ENCODE results near the gene SLC18A3.

SLC18A3 gene

DNA sequence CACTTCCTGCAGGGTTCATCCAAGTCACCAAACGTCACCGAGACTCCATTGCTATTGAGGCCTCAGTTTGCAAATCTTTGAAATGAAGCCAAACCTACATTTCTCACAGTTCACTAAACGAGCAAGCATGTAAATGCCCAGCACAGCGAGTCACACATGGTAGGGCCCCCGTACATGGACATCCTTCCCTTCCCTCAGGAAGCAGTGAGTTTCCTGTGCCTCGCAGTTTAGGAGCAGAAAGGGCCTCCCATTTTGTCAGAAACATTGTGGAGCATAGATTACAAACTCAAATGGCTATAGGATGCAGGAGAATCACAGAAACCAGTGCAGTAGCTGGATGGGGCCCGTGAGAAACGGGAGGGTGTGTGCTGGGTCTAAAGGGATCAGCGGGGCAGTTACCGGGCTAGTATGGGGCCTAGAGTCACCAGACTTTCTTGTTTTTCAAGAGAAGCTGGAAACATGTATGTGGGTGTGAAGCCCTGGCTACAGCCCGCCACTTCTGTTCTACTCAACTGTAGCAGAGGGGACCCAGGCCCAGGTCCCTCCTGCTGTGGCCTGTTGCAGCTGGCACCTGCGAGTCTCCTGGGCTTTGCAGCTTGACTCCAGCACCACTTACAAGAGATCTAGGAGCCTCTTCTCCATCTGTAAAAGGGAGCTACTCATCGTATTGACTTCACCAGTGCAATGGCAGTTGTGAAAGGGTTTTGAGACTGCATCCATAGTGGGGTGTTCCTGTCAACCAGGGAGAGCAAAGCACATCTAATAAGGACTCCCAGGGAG, 14.2 kb upstream of the SLC18A3 start:
- no peak for DNase-seq (ENCODE audit: low read depth in 1 of 2, low spot score in 1 of 2)

DNA sequence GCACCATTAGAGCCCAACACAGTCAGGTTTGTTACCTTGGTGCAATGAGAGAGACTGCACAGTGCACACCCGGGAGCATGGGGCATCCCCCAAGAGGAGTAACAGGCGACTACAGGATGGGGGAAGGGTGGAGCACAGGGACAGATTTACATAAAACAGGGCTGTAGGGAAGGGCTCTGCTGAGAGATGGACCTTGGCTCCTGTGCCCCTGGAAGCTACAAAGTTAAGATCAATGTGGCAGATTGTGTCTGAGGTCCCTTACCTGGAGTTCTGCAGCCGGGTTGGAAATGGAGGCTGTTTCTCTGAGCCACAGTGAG, 13.7 kb upstream of the SLC18A3 start:
- DNase-seq (ENCODE audit: low read depth in 1 of 2, low spot score in 1 of 2), result no peak

DNA sequence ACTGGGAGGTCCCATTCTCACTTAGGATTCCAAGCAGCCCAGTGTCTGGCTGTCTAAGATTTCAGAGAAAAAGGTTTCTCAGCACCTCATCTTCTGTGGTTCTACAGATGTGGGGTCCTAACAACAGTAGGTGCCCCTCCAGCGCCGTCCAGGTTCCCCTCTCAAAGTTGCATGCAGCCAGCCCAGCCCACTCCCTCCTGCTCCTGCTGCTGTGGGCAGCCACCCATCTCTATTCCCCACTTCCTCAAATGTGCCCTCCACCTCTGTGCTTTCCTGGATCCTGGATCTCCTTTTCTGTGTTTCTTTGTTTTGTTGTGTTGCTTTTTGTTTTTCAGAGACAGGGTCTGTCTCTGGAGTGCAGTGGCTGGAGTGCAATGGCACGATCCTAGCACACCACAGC, 13.3 kb upstream of the SLC18A3 start:
- DNase-seq (ENCODE audit: low read depth in 1 of 2, low spot score in 1 of 2), result no peak

DNA sequence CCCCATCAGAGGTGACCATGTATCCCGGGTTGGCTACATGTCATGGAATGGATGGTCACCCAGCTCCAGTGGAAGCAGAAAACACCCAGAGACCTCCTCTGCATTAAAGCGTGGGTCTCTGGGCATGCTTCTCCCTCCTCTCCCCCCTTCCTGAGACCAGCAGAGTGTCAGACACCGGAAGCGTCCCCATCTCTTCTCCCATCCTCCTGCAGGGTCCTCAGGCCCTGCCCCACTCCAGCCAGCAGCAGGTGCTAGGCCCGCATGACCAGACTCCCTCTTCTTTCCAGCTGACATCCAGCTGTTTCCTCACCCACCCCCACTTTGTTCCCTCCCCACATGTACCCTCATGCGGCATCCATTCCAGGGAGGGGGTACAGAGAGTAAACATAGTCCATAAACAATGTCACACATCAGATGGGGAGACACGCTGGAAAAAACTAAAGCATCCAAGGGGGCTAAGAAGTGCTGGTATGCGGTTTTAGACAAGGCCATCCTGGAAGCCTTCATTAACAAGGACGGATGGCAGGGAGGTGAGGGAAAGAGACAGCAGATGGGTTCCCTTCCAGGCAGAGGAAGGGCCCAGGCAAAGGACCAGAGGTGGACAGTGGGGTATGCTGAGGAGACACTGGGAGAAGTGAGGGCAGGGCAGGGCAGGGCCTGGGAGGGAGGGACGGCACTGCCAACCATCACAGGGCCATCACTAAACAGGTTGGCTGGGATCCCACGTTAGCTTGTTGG, 12.5 kb upstream of the SLC18A3 start:
- DNase-seq (ENCODE audit: low read depth in 1 of 2, low spot score in 1 of 2), result no peak

DNA sequence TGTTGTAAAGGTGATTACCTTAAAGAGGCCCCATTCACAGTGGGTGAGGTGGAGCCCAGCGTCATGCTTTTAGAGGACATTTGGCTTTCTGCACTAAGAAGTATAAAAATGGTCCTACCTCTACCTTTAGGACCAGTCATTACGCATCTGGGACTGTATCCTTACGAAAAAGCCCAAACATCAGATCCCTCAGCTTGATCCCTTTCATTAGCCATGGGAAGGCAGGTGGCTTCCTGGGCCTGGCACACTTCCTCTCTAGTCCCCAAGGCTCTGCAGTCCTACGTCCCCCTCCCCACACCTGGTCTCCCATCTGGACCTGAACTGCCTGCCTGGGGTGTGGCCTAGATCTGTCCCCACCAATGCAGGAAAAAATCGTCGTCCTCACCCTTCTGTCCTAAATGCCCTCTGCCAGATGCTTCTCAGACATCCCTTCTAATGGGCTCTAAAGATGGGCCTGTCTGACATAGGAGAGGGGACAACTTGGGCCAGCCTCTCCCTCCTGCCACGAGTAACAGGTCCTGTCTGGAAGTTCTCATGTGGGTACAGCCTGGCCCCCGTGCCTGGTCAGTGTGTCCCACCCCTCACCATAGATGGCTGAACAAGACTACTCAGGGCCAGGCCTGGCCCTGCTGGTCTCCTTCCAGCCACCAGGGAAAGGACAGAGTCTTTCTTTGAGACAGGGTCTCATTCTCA, 11.8 kb upstream of the SLC18A3 start:
- DNase-seq (ENCODE audit: low read depth in 1 of 2, low spot score in 1 of 2), result no peak

DNA sequence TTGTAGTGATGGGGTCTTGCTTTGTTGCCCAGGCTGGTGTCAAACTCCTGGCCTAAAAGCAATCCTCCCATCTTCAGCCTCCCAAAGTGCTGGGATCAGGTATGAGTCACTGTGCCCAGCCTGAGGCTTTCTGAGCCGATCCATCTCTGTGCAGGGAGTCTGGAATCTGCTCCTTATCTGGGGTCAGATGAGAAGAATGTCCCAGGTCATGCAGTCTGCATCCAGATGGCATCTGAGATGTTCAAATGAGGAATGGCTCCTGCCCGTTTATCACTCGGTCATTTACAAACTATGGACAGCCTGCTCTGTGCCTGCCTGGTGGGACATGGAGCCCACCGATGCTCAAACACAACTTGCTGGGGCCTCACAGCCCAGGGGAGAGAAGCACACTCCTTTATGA, 11.1 kb upstream of the SLC18A3 start:
- no peak for DNase-seq (ENCODE audit: low read depth in 1 of 2, low spot score in 1 of 2)

DNA sequence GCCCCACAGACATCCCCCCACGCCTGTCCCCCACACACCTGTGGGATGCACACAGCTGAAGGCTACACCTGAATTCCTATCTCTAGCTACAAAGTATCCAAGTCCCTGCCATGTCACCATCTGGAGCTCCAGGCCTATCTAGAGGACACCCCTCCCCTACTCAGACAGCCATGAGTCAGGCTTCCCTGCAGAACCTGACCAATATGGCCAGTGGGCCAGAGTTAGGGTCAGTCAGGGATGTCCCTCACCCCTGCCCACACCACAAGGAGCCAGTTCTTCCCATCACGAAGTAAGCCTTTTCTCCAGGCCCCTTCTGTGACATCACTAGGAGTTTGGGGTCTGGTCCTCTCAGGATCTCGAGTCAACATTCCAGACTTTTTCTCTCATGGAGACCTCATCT, 10.6 kb upstream of the SLC18A3 start:
- no peak for DNase-seq (ENCODE audit: low read depth in 1 of 2, low spot score in 1 of 2)

DNA sequence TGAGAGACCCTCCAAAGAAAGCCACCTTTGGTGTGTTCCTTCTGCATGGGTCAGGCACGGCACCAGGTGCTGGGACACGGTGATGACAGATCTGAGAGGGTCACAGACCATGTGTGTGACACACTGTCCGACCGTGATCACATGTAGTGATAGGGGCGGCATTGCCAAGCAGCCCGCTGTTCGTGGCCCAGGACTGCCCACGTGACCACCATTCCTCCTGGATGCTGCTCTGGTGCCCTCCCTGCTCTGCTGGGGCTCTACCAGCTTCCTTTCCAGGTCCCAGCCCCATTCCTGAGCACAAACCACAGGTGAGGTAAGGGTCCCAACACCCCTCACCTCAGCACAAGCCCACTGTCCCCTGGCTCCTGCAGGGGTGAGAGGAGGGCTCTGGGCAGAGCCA, 10.1 kb upstream of the SLC18A3 start:
- no peak for DNase-seq (ENCODE audit: low read depth in 1 of 2, low spot score in 1 of 2)

DNA sequence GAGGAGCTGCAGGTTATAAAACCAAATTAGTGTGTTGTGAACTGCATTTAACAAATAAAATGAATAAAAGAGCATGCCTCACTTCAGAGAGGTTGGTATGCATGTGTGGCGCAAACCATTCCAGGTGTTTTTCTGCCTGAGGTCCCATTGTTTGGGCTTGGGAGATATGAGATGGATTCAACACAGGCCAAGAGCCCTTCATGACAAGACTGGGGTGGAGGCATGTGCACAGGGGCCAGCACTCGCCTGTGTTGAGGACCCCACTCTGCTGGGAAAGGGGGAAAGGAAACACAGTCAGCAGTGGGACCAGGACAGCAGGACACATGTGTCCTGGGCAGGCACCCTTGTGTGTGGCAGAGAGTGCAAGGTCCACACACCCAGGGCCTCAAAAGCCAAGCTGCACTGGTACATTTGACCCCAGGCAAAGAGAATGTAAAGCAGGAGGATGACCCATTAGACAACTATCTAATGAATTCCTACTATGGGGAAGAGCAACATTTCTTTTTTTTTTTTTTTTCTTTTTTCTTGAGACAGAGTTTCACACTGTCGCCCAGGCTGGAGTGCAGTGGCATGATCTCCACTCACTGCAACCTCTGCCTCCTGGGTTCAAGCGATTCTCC, 9.2 kb upstream of the SLC18A3 start:
- DNase-seq (ENCODE audit: low read depth in 1 of 2, low spot score in 1 of 2), result no peak

DNA sequence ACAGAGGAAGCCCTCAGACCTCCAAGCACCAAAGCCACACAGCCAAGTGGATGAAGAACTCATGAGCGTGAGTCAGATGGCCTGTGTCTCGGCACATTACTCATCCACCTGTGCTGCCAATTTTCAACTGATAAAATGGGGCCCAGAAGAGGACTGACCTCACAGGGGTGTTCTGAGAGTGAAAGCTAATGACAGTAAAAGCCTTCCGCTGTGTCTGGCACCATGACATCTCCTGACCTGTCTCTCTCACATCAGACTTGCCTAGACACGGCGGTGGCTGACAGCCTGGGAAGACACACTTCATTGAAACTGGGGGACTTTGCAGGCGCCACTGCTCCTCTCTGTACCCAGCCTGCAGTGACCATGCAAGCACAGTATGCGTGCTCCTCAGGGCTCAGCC, 8.3 kb upstream of the SLC18A3 start:
- DNase-seq (ENCODE audit: low read depth in 1 of 2, low spot score in 1 of 2), result no peak

DNA sequence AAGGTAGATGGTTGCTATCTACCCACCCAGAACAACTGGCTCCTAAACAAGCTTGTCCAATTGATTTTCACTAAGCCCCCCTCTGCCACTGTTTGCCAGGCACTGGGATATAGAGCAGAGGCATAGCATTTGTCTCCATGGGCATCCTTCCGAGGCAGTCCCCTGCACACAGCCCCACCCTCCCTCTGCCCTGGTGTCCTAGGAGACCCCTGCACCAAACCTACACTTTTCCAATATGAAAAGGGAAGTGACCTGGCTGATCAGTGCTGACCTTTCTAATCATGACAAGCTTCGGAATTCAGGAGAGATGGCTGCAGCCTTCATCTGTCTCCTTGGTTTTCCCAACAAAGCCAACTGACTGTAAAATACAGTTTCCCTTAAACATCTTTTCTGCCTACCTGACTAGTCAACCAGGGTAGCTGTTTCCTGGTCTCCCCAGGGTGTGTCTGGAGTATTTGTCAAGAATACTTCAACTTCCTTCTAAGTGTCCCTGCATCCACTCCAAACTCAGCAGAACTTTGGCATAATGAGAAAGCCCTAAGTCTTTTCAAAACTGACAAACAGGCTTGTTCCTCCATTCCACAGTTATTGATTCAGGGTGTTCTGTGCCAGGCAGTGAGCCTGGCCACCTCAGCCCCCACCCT, 7.6 kb upstream of the SLC18A3 start:
- no peak for DNase-seq (ENCODE audit: low read depth in 1 of 2, low spot score in 1 of 2)

DNA sequence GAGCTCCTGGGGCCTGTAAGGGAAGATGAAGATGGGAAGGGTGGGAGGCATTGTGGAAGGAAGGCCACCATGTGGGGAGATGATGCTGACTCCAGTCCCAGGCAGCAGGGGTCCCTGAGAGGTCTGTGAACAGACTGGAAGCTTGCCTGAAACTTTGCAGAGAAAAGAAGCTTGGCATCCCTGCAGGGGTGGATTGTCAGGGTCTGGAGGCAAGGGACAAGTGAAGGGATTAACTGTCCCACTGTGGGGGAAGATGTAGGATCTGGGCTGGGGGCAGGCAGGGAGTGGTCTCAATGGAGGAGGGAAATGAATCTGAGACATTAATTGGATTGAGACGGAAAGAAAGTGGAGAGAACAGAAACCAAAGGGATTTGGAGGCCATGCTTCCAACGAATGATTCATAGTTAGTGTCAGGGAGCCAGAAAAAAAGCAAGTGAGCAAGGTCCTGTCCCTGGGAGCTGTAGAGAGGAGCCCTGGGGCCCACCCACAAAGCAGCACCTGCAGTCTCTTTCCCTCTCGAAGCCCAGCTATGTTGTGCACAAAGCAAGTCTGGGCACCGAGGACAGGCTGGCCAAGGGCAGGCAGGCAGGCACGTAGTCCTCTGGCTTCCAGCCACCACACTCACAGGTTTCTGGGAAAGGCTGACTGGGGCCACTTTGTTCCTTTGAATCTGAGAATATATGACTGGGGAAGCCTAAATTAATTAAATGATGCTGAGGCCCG, 4.7 kb upstream of the SLC18A3 start:
- DNase-seq (ENCODE audit: low read depth in 1 of 2, low spot score in 1 of 2), result no peak

DNA sequence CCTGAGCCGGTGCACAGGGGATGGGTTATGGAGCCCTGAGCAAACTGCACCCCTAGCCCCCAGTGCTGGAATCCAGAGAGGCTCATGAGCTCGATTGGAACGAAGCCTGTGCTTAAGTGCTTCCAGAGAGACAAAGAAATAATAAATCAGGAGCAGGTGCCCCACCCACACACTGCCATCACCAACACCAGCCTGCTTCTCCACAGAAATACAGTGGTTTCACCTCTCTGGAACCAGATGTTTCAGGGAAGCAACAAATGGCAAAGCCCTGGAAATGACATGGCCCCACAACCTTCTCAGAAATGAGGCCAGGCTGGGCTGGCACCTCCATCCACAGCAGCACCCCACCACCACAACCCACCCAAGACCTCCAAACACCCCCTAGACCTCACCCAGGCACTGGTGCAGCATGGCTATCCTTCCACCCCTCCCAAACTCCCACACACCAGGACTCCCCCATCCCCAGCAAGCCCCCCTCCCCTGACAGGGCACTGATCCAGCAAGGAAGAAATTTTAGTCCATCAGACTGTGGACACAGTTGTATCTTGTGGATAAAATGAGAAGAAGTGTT, 4.1 kb upstream of the SLC18A3 start:
- DNase-seq (ENCODE audit: low read depth in 1 of 2, low spot score in 1 of 2), result no peak

DNA sequence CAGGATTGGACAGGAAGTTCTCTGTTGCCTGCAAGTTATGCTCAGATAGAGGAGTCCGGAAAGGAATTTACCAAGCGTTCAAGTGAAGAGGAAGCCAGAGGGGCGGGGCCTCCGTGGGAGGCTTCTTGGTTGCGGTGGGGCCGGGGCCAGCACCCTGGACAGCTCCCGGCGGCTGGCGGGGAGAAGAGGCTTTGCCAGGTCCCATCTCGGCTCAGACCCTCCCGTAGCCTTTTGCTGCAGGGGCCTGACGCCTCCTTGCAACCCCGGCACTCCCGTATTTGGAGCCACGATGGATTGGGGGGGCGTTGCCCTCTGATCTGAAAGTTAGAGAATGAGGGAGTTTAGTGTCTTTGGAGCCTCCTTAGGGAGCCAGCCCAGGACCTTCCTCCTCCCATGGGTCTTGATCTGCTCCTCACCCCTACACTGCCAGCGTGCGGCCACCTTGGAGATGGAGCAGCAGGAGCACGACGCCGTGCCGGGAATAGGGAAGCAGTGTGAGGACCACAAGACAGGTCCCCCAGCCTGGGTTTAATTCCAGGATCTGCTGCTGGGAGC, 3.1 kb upstream of the SLC18A3 start:
- peak; percentile 15 to 38 for DNase-seq (ENCODE audit: low read depth in 1 of 2, low spot score in 1 of 2)

DNA sequence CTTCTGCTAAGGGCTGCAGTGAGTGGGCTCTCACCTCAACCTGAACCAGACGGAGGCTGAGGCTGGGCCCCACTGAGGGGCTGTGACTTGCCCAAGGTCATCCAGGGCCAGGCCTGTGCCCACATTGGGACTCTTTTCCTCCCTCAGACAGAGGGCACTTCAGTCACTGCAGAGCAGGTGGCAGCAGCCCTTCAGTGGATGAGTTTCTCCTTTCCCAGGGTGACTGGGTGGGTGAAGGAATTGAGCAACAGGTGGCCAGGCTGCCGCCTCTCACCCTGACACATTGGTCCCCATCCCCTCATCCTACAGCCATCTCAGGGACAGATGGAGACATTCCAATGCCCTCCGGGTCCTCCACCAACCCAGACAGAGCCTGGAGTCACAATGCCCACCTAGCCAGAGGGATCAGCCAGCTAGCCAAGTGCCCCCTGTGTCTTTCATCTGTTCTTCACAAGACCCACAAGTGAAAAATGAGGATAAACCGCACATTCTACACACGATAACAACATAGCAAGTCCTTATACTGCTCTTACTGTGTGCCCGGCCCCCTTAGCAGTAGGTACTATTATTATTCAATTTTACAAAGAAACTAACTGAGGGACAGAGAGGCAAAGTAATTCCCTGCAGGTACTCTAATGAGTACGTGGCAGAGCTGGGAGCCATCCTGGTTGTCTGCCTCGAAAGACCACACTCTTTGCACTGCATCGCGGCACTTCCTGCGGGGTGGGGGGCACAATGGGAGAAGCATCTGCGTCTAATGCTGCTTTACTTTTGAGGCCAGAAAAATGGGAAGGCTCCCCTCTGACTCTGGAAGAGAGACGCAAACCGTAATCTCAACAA, 1.7 kb upstream of the SLC18A3 start:
- DNase-seq (ENCODE audit: low read depth in 1 of 2, low spot score in 1 of 2), result no peak

DNA sequence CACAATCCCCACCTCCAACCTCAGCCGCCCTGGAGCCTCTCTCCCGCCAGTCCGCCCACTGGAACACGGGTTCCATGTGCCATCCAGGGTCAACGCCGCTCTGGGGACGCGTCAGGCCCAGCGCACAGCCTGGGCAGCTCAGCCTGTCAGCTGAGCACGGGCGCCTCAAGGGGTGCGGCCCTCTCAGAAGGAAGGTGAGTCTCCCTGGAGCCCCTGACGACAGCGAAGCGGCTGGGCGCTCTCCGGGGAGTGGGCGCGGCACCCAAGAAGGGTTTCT, 1.2 kb upstream of the SLC18A3 start:
- no peak for DNase-seq (ENCODE audit: low read depth in 1 of 2, low spot score in 1 of 2)

DNA sequence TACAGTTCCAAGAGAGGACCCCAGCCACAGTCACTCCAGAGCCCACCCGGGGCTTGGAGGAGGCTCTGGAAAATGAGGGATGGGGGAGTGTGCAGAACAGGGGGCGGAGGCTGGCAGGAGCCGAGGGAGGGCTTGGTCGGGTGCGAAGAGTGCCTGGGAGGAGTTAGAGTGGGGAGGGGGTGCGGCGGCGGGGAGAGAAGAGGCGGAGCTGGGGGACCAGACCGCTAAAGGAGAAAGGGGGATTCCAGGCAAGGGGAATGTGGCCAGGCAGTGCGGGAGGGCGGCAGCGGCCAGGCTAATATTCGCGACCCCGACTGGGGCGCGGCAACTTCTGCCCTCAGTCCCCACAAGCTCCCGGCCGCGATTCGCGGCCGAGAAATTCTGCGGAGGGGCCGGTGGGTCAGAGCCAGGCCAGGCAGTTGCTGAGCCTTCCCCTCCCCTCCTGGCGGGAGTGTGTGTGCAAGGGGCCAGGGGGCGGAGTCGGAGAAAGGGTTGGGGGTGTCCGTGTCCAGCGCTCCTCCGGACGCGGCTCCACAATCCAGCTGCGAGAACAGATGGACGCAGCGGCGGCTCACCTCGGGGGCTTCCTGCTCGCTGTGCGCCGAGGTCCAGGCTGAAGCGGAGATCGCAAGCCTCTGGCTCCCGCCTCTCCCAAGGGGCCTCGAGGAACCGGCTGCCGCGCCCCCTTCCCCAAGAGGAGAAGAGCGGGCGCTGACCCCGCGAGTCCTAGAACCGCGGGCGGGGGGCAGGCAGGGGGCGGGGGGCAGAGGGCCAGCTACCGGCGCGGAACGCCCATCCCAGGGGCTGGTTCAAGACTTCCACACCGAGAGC, 612 bp upstream of the SLC18A3 start:
- DNase-seq (ENCODE audit: low read depth in 1 of 2, low spot score in 1 of 2), result no peak

DNA sequence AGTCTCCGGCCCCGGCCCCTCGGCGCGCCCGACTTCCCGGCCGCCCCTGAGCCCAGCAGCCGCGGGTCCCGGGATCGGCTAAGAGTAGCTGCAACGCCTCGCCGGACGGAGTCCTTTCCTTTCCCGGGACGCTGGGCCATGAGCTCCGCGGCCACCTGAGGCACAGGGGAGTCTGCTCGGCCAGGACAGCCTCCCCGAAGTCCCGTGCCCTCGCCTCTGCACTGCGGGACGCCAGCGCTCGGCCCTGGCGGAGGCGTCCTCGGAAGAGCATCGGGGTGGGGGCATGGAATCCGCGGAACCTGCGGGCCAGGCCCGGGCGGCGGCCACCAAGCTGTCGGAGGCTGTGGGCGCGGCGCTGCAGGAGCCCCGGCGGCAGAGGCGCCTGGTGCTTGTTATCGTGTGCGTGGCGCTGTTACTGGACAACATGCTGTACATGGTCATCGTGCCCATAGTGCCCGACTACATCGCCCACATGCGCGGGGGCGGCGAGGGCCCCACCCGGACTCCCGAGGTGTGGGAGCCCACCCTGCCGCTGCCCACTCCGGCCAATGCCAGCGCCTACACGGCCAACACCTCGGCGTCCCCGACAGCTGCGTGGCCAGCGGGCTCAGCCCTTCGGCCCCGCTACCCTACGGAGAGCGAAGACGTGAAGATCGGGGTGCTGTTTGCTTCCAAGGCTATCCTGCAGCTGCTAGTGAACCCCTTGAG, 502 bp downstream of the SLC18A3 start:
- DNase-seq (ENCODE audit: low read depth in 1 of 2, low spot score in 1 of 2), result no peak
